Activated CD4-positive, alpha-beta T cell treated with anti-CD3 and anti-CD28 coated beads for 1 hour (primary cell): ENCODE results near the gene TPRKB.
"Not testable (repeated sequence)": the region's sequence is repeated elsewhere in the genome, so short reads cannot be mapped to it uniquely, and the experiment has no call there.

Experiments
- DNase-seq: peaks from one replicate; pipeline ENCODE4 v3.0.0-alpha.2; 2020

TPRKB gene

GRCh38 chr2:73736378-73736777, 767 bp downstream of the TPRKB start:
- no peak for DNase-seq

- DNase-seq: no peak
These were observed 6.3 kb downstream of the TPRKB start for GRCh38 chr2:73730810-73731209.

- DNase-seq: no peak
These were observed 8.4 kb downstream of the TPRKB start for GRCh38 chr2:73728711-73729110.

- DNase-seq: no peak
These were observed 9.1 kb downstream of the TPRKB start for GRCh38 chr2:73728043-73728442.

- DNase-seq: not testable (repeated sequence)
These were observed 10.5 kb downstream of the TPRKB start for GRCh38 chr2:73726657-73727056.

- no peak for DNase-seq
These were observed 18.1 kb downstream of the TPRKB start for GRCh38 chr2:73718851-73719621.

- no peak for DNase-seq
These were observed 18.7 kb downstream of the TPRKB start for GRCh38 chr2:73718421-73718820.

GRCh38 chr2:73717695-73718094, 19.4 kb downstream of the TPRKB start:
- DNase-seq: not testable (repeated sequence)

GRCh38 chr2:73717251-73717606, 19.9 kb downstream of the TPRKB start:
- no peak for DNase-seq

- DNase-seq: no peak
These were observed 20.4 kb downstream of the TPRKB start for GRCh38 chr2:73716543-73717250.

GRCh38 chr2:73714091-73714490, 23.1 kb downstream of the TPRKB start:
- DNase-seq: no peak

GRCh38 chr2:73708527-73708926, 28.6 kb downstream of the TPRKB start:
- DNase-seq: no peak

- DNase-seq: no peak
These were observed 29.5 kb downstream of the TPRKB start for GRCh38 chr2:73707636-73708035.

GRCh38 chr2:73707058-73707457, 30.1 kb downstream of the TPRKB start:
- no peak for DNase-seq

- no peak for DNase-seq
These were observed 32.1 kb downstream of the TPRKB start for GRCh38 chr2:73705091-73705490.

GRCh38 chr2:73704285-73704684, 32.9 kb downstream of the TPRKB start:
- no peak for DNase-seq

- no peak for DNase-seq
These were observed 33.5 kb downstream of the TPRKB start for GRCh38 chr2:73703675-73704074.

- not testable (repeated sequence) for DNase-seq
These were observed 34.2 kb downstream of the TPRKB start for GRCh38 chr2:73702852-73703493.

GRCh38 chr2:73701968-73702665, 35.0 kb downstream of the TPRKB start:
- no peak for DNase-seq

- not testable (repeated sequence) for DNase-seq
These were observed 35.7 kb downstream of the TPRKB start for GRCh38 chr2:73701448-73701765.

GRCh38 chr2:73700661-73701447, 36.3 kb downstream of the TPRKB start:
- no peak for DNase-seq

- DNase-seq: no peak
These were observed 37.0 kb downstream of the TPRKB start for GRCh38 chr2:73700131-73700611.

- DNase-seq: no peak
These were observed 37.7 kb downstream of the TPRKB start for GRCh38 chr2:73699437-73699836.
